GM13977 (cell line): ENCODE results near the gene NUAK1.

Experiments used
- DNase-seq: peaks from one replicate; pipeline ENCODE4 v3.0.0; 2012; ENCODE audit warnings: low spot score
- CTCF ChIP-seq: IDR thresholded peaks from 2 replicates; pipeline ENCODE4 v1.5.1; 2012; ENCODE audit warnings: mild to moderate bottlenecking, control low read depth; ENCODE audit not compliant: insufficient read depth; ENCODE audit errors: extremely low read depth, missing control alignments
- in situ Hi-C: fragments of 300-500 bp; cut with MboI; formaldehyde crosslinking; loops from one replicate; pipeline ENCODE4 v1.12.0; 2022; ENCODE audit warnings: low sequenced_read_pairs, low pct_unique_long_range_greater_than_20kb, mixed read lengths, inconsistent platforms; ENCODE audit not compliant: unreplicated experiment

Gene NUAK1

GRCh38 chr12:106088811-106089485 lies 49.8 kb downstream of the NUAK1 start:
- DNase-seq = no peak
- no peak for TF ChIP-seq CTCF
- in situ Hi-C loops = no loop called here

GRCh38 chr12:106088246-106088808 lies 50.4 kb downstream of the NUAK1 start:
- no peak for TF ChIP-seq CTCF
- in situ Hi-C loops = no loop called here
- DNase-seq = no peak

GRCh38 chr12:106086696-106087095 lies 52.1 kb downstream of the NUAK1 start:
- TF ChIP-seq CTCF = no peak
- in situ Hi-C loops = no loop called here
- DNase-seq = no peak

GRCh38 chr12:106085213-106085612 lies 53.5 kb downstream of the NUAK1 start:
- in situ Hi-C loops = no loop called here
- no peak for DNase-seq
- no peak for TF ChIP-seq CTCF

GRCh38 chr12:106084759-106085158 lies 54.0 kb downstream of the NUAK1 start:
- DNase-seq = no peak
- in situ Hi-C loops = no loop called here
- no peak for TF ChIP-seq CTCF

- no peak for DNase-seq
- TF ChIP-seq CTCF = no peak
- in situ Hi-C loops = no loop called here
Observed at GRCh38 chr12:106084014-106084671, 54.6 kb downstream of the NUAK1 start.
